ENCODE data around the gene LHPP.

GRCh38 chr10:124557167-124557566, 95.5 kb downstream of the LHPP start:
- no peak for TF ChIP-seq CTCF (IDR thresholded peaks at IDR 0.05)
- TF ChIP-seq EP300 (IDR thresholded peaks at IDR 0.05): no peak
- no peak for TF ChIP-seq POLR2A (IDR thresholded peaks at IDR 0.05)
